Stimulated activated CD4-positive, alpha-beta T cell treated with anti-CD3 and anti-CD28 coated beads, Interleukin-15, amount 100 ng/mL, for 24 hours (primary cell): ENCODE data around the gene CCDC148.
"Not testable (repeated sequence)": the region's sequence is repeated elsewhere in the genome, so short reads cannot be mapped to it uniquely, and the experiment has no call there.

Experiments used
- DNase-seq: peaks from one replicate; pipeline ENCODE4 v3.0.0-alpha.2; 2020

CCDC148 gene

GRCh38 chr2:158273791-158274190, 182.8 kb downstream of the CCDC148 start:
- no peak for DNase-seq

- no peak for DNase-seq
Observed at GRCh38 chr2:158270536-158270935, 186.0 kb downstream of the CCDC148 start.

- no peak for DNase-seq
Observed at GRCh38 chr2:158269143-158269542, 187.4 kb downstream of the CCDC148 start.

GRCh38 chr2:158266111-158266510, 190.4 kb downstream of the CCDC148 start:
- no peak for DNase-seq

GRCh38 chr2:158255257-158255656, 201.3 kb downstream of the CCDC148 start:
- no peak for DNase-seq

GRCh38 chr2:158253170-158253569, 203.4 kb downstream of the CCDC148 start:
- no peak for DNase-seq

- DNase-seq, result no peak
Observed at GRCh38 chr2:158251356-158251755, 205.2 kb downstream of the CCDC148 start.

GRCh38 chr2:158243392-158243791, 213.2 kb downstream of the CCDC148 start:
- DNase-seq, result no peak

GRCh38 chr2:158242280-158242679, 214.3 kb downstream of the CCDC148 start:
- DNase-seq, result no peak

- DNase-seq, result no peak
Observed at GRCh38 chr2:158240975-158241374, 215.6 kb downstream of the CCDC148 start.

GRCh38 chr2:158239271-158239670, 217.3 kb downstream of the CCDC148 start:
- no peak for DNase-seq

- no peak for DNase-seq
Observed at GRCh38 chr2:158234497-158234896, 222.1 kb downstream of the CCDC148 start.

GRCh38 chr2:158232476-158232875, 224.1 kb downstream of the CCDC148 start:
- no peak for DNase-seq

- no peak for DNase-seq
Observed at GRCh38 chr2:158228943-158229508, 227.5 kb downstream of the CCDC148 start.

- not testable (repeated sequence) for DNase-seq
Observed at GRCh38 chr2:158223066-158223465, 233.5 kb downstream of the CCDC148 start.

- DNase-seq, result no peak
Observed at GRCh38 chr2:158221063-158222020, 235.2 kb downstream of the CCDC148 start.

GRCh38 chr2:158217593-158217992, 239.0 kb downstream of the CCDC148 start:
- no peak for DNase-seq

GRCh38 chr2:158214431-158214830, 242.1 kb downstream of the CCDC148 start:
- no peak for DNase-seq

GRCh38 chr2:158213773-158214172, 242.8 kb downstream of the CCDC148 start:
- no peak for DNase-seq

GRCh38 chr2:158212301-158212700, 244.3 kb downstream of the CCDC148 start:
- DNase-seq, result no peak

GRCh38 chr2:158211502-158211901, 245.1 kb downstream of the CCDC148 start:
- no peak for DNase-seq

GRCh38 chr2:158207354-158207753, 249.2 kb downstream of the CCDC148 start:
- no peak for DNase-seq

- DNase-seq, result no peak
Observed at GRCh38 chr2:158205215-158205614, 251.3 kb downstream of the CCDC148 start.

GRCh38 chr2:158204741-158205165, 251.8 kb downstream of the CCDC148 start:
- DNase-seq, result no peak
